HUES6 (cell line): ENCODE results near the gene C2orf81.
A peak's percentile ranks its signal among the peaks of the same experiment; 100 is the strongest.

ENCODE experiments used
- H3K27ac ChIP-seq: 2 replicates; pipeline ENCODE4 v1.7.0; 2013; ENCODE audit warnings: low read depth, mild to moderate bottlenecking, low read length, inconsistent platforms
- H3K27me3 ChIP-seq: 2 replicates; pipeline ENCODE4 v1.6.1; 2013; ENCODE audit warnings: low read length; ENCODE audit not compliant: control insufficient read depth, insufficient read depth
- H3K36me3 ChIP-seq: 2 replicates; pipeline ENCODE4 v1.6.1; 2013; ENCODE audit warnings: low read length; ENCODE audit not compliant: control insufficient read depth, insufficient read depth
- H3K4me1 ChIP-seq: 2 replicates; pipeline ENCODE4 v1.6.1; 2013; ENCODE audit warnings: low read length; ENCODE audit not compliant: control insufficient read depth, insufficient read depth
- H3K4me3 ChIP-seq: 2 replicates; pipeline ENCODE4 v1.5.1; 2013; ENCODE audit warnings: low read depth, low read length
- H3K9ac ChIP-seq: one replicate; pipeline ENCODE4 v1.6.1; 2013; ENCODE audit warnings: mild to moderate bottlenecking, low read length
- H3K9me3 ChIP-seq: 2 replicates; pipeline ENCODE4 v1.6.1; 2013; ENCODE audit warnings: low read depth, low read length; ENCODE audit not compliant: control insufficient read depth, insufficient read depth

Gene C2orf81

GRCh38 chr2:74401891-74402290, 19.5 kb downstream of the C2orf81 start:
- no peak overlapping the region for H3K27ac ChIP-seq
- no peaks in the 10 kb centered on the region for H3K36me3 ChIP-seq
- no peak overlapping the region for H3K4me3 ChIP-seq
- no peaks in the 10 kb centered on the region for H3K9me3 ChIP-seq
- H3K9ac ChIP-seq: no peak overlapping the region
- H3K4me1 ChIP-seq: no peaks in the 10 kb centered on the region
- H3K27me3 ChIP-seq: no peaks in the 10 kb centered on the region

- H3K36me3 ChIP-seq: no peaks in the 10 kb centered on the region
- no peaks in the 10 kb centered on the region for H3K27me3 ChIP-seq
- no peaks in the 10 kb centered on the region for H3K4me1 ChIP-seq
- H3K9ac ChIP-seq: no peak overlapping the region
- H3K4me3 ChIP-seq: no peak overlapping the region
- H3K27ac ChIP-seq: no peak overlapping the region
- no peaks in the 10 kb centered on the region for H3K9me3 ChIP-seq
Observed at GRCh38 chr2:74399785-74400184, 21.6 kb downstream of the C2orf81 start.

- H3K27ac ChIP-seq: no peak overlapping the region
- no peaks in the 10 kb centered on the region for H3K9me3 ChIP-seq
- no peak overlapping the region for H3K4me3 ChIP-seq
- H3K36me3 ChIP-seq: no peaks in the 10 kb centered on the region
- H3K27me3 ChIP-seq: no peaks in the 10 kb centered on the region
- H3K4me1 ChIP-seq: peaks cover 3% of the 10 kb centered on the region; the same call in 1 of the 2 replicates
- H3K9ac ChIP-seq: no peak overlapping the region
Observed at GRCh38 chr2:74396149-74396548, 25.3 kb downstream of the C2orf81 start.

- Histone ChIP-seq H3K4me1 (peaks cover 10% of the 10 kb centered on the region), H3K9me3 (no peaks in the 10 kb centered on the region), H3K36me3 (no peaks in the 10 kb centered on the region), H3K9ac (no peak overlapping the region), H3K4me3 (no peak overlapping the region), H3K27me3 (no peaks in the 10 kb centered on the region), H3K27ac (no peak overlapping the region)
Observed at GRCh38 chr2:74393525-74393924, 27.9 kb downstream of the C2orf81 start.

- Histone ChIP-seq H3K4me3 (peak overlapping the region; percentile 96), H3K9ac (no peak overlapping the region), H3K27ac (no peak overlapping the region; the same call in 1 of the 2 replicates)
Observed at GRCh38 chr2:74392449-74392743, 29.0 kb downstream of the C2orf81 start.

GRCh38 chr2:74391580-74392448, 29.6 kb downstream of the C2orf81 start:
- H3K36me3 ChIP-seq: no peaks in the 10 kb centered on the region
- peak overlapping the region; percentile 92 for H3K9ac ChIP-seq
- H3K4me3 ChIP-seq: peak overlapping the region; percentile 96
- no peaks in the 10 kb centered on the region for H3K27me3 ChIP-seq
- peaks cover 10% of the 10 kb centered on the region for H3K4me1 ChIP-seq
- H3K9me3 ChIP-seq: no peaks in the 10 kb centered on the region
- peak overlapping the region; percentile 98 for H3K27ac ChIP-seq

More at GRCh38 chr2:74392449-74392743, 29.0 kb downstream of the C2orf81 start:
- no peaks in the 10 kb centered on the region for H3K36me3 ChIP-seq
- H3K4me1 ChIP-seq: peaks cover 10% of the 10 kb centered on the region
- H3K27me3 ChIP-seq: no peaks in the 10 kb centered on the region
- no peaks in the 10 kb centered on the region for H3K9me3 ChIP-seq

- no peaks in the 10 kb centered on the region for H3K36me3 ChIP-seq
- peak overlapping the region; percentile 96 for H3K4me3 ChIP-seq
- H3K27ac ChIP-seq: peak overlapping the region; percentile 98
- peak overlapping the region; percentile 92 for H3K9ac ChIP-seq
- no peaks in the 10 kb centered on the region for H3K9me3 ChIP-seq
- H3K4me1 ChIP-seq: peaks cover 10% of the 10 kb centered on the region
- H3K27me3 ChIP-seq: no peaks in the 10 kb centered on the region
Observed at GRCh38 chr2:74391209-74391579, 30.2 kb downstream of the C2orf81 start.

GRCh38 chr2:74390606-74391005, 30.8 kb downstream of the C2orf81 start:
- Histone ChIP-seq H3K36me3 (peaks cover under 1% of the 10 kb centered on the region), H3K27ac (no peak overlapping the region), H3K4me3 (peak overlapping the region; percentile 96), H3K27me3 (no peaks in the 10 kb centered on the region), H3K4me1 (peaks cover 10% of the 10 kb centered on the region), H3K9me3 (no peaks in the 10 kb centered on the region), H3K9ac (no peak overlapping the region)

- Histone ChIP-seq H3K4me1 (peaks cover 9% of the 10 kb centered on the region), H3K4me3 (no peak overlapping the region), H3K9ac (no peak overlapping the region), H3K27ac (no peak overlapping the region), H3K9me3 (no peaks in the 10 kb centered on the region), H3K27me3 (no peaks in the 10 kb centered on the region), H3K36me3 (peaks cover 13% of the 10 kb centered on the region)
Observed at GRCh38 chr2:74387346-74387745, 34.1 kb downstream of the C2orf81 start.

- H3K9ac ChIP-seq: no peak overlapping the region
- no peaks in the 10 kb centered on the region for H3K9me3 ChIP-seq
- H3K27ac ChIP-seq: no peak overlapping the region
- H3K36me3 ChIP-seq: peaks cover 13% of the 10 kb centered on the region
- H3K27me3 ChIP-seq: no peaks in the 10 kb centered on the region
- no peak overlapping the region for H3K4me3 ChIP-seq
- H3K4me1 ChIP-seq: peaks cover 7% of the 10 kb centered on the region
Observed at GRCh38 chr2:74385396-74385795, 36.0 kb downstream of the C2orf81 start.

GRCh38 chr2:74384051-74384450, 37.4 kb downstream of the C2orf81 start:
- Histone ChIP-seq H3K27ac (no peak overlapping the region), H3K27me3 (no peaks in the 10 kb centered on the region), H3K4me3 (no peak overlapping the region), H3K9me3 (no peaks in the 10 kb centered on the region), H3K36me3 (peaks cover 13% of the 10 kb centered on the region), H3K9ac (no peak overlapping the region), H3K4me1 (peaks cover 16% of the 10 kb centered on the region)
